CD4-positive, alpha-beta T cell (primary cell): ENCODE measurements around the gene NFKB1. TPM values are rescaled to one million over a fixed set of nuclear protein-coding genes. Genes with fewer than 3 reads are reported as not detected.
A peak's percentile ranks its signal among the peaks of the same experiment; 100 is the strongest.

Experiments used
- ATAC-seq: fragments of 200-7000 bp; cut with Tn5 transposase; one replicate; pipeline ENCODE4 v1.10.0; 2022; ENCODE audit warnings: mild to moderate bottlenecking; ENCODE audit not compliant: poor library complexity
- CTCF ChIA-PET: fragments of 350-600 bp; sonication (Branson Sonifier 250); formaldehyde crosslinking; loops from one replicate; lab custom pipeline; 2021; ENCODE audit warnings: antibody characterized with exemption, inconsistent platforms; lab: Charles Lee
- POLR2A ChIA-PET: fragments of 350-600 bp; sonication (Branson Sonifier 250); formaldehyde crosslinking; loops from one replicate; lab custom pipeline; 2021; ENCODE audit warnings: antibody characterized with exemption, inconsistent platforms; lab: Charles Lee
- DNase-seq, 14 experiments: peaks; one replicate each; pipeline ENCODE4 v3.0.0-alpha.2; 2013 to 2020; ENCODE audit warnings: mixed read lengths in 2 of 14
- H3K27ac ChIP-seq, 2 donors: one replicate each; pipeline versions ENCODE4 v1.5.1 to v1.7.0; 2013; ENCODE audit warnings: low read length in 2 of 2, low read depth in 1 of 2, mild to moderate bottlenecking in 1 of 2
- H3K27me3 ChIP-seq, 2 experiments: 1 replicate in 1 of 2; 2 replicates in 1 of 2; pipeline versions ENCODE4 v1.6.1 to v1.7.0; 2013; ENCODE audit warnings: low read length in 2 of 2, control low read depth in 1 of 2, mild to moderate bottlenecking in 1 of 2, moderate library complexity in 1 of 2; ENCODE audit not compliant: insufficient read depth in 2 of 2, control insufficient read depth in 1 of 2
- H3K36me3 ChIP-seq: one replicate; pipeline ENCODE4 v1.6.1; 2013; ENCODE audit warnings: low read length, control low read depth; ENCODE audit not compliant: insufficient read depth
- H3K4me1 ChIP-seq: one replicate; pipeline ENCODE4 v1.6.1; 2013; ENCODE audit warnings: low read length, control low read depth; ENCODE audit not compliant: insufficient read depth
- H3K4me3 ChIP-seq: one replicate; pipeline ENCODE4 v1.5.1; 2013; ENCODE audit warnings: mild to moderate bottlenecking, low read length, moderate library complexity
- H3K9me3 ChIP-seq, 2 experiments: 1 replicate in 1 of 2; 2 replicates in 1 of 2; pipeline versions ENCODE4 v1.6.1 to v1.7.0; 2013; ENCODE audit warnings: low read length in 2 of 2, mild to moderate bottlenecking in 2 of 2, control low read depth in 1 of 2, moderate library complexity in 1 of 2; ENCODE audit not compliant: control insufficient read depth in 1 of 2, insufficient read depth in 1 of 2
- H3K27ac Mint-ChIP-seq: one replicate; pipeline ENCODE4 v1.8.0; 2020; ENCODE audit warnings: mixed read lengths
- H3K27me3 Mint-ChIP-seq: one replicate; pipeline ENCODE4 v1.8.0; 2021; ENCODE audit warnings: mixed read lengths
- H3K36me3 Mint-ChIP-seq: one replicate; pipeline ENCODE4 v1.8.0; 2021; ENCODE audit warnings: low read depth, mixed read lengths
- H3K4me1 Mint-ChIP-seq: one replicate; pipeline ENCODE4 v1.8.0; 2021; ENCODE audit warnings: low read depth, mixed read lengths
- H3K4me3 Mint-ChIP-seq: one replicate; pipeline ENCODE4 v1.8.0; 2020; ENCODE audit warnings: mild to moderate bottlenecking, mixed read lengths
- H3K9me3 Mint-ChIP-seq: one replicate; pipeline ENCODE4 v1.8.0; 2020; ENCODE audit warnings: mixed read lengths
- intact Hi-C, 2 experiments: fragments of 100-400 bp; cut with DNase I in 1 of 2; cut with micrococcal nuclease in 1 of 2; formaldehyde crosslinking; loops; one replicate each; pipeline versions ENCODE4 v1.15.1 to v1.9.0; 2023 to 2025; cut with DNase I, micrococcal nuclease
- total RNA-seq, 174 experiments: library from RNA in 2 of 174; stranded (reverse) in 2 of 174; gene quantifications; one replicate each; pipeline ENCODE4 v1.2.3 and lab custom pipeline; 2021 to 2026
- TF ChIP-seq, protein P1 (sequence below): fragments of 200-600 bp; IDR thresholded peaks from one replicate; pipeline ENCODE4 v1.8.0; 2022; ENCODE audit warnings: antibody characterized with exemption, mild to moderate bottlenecking

Gene NFKB1
- total RNA-seq, 2 experiments from 2014 or later, result 134 TPM

DNA sequence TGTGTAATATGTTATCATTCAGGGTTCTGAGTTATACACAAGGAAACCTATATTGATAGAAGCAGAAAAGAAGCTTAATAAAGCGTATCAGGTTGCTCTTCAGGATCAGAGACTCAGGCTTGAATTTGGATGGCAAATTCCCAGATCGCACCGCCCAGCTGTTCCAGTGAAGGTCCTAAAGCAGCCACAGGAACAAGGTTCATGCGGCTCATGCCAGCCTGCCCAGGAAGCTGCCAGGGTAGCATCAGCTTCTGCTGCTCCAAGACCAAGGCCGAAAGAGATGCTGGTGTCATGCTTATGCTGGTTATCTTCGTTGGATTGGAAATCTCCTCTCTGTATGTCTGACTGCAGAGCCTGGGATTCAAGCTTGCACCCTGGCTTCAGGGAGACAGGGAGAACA lies 131.9 kb downstream of the NFKB1 start:
- peaks cover 20% of the 10 kb centered on the region for H3K4me1 ChIP-seq
- CTCF ChIA-PET, result no interaction called here

DNA sequence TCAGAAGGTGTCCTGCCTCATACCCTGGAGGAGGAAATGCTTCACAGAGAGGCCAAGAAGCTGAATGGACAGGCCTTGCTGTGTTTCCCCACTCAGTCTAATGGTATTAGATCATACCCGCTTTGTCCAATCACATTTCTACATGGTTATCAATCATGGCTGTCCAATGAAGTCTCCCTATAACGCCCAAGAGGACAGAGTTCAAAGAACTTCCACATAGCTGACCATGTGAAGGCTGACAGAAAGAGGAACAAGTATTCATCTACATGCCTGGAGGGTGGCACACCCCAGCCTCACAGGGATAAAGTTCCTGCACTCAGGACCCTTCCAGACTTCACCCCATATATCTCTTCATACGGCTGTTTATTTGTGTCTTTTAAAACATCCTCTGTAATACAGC lies 136.2 kb downstream of the NFKB1 start:
- CTCF ChIA-PET, result no interaction called here
- H3K27ac Mint-ChIP-seq, result no peak overlapping the region

More for the DNA sequence above, 131.9 kb downstream of the NFKB1 start:
- Mint-ChIP-seq H3K27me3 (no peaks in the 10 kb centered on the region), H3K4me1 (peaks cover 48% of the 10 kb centered on the region), H3K36me3 (peaks cover 40% of the 10 kb centered on the region), H3K27ac (peak overlapping the region; percentile 94), H3K9me3 (no peaks in the 10 kb centered on the region), H3K4me3 (no peak overlapping the region)
- POLR2A ChIA-PET, result interaction anchor here (0.8 kb wide), 1 partner anchor 20 kb away, joined by 3 read pairs; no protein-coding TSS in a partner anchor
- H3K27ac ChIP-seq, result no peak overlapping the region
- no peak for DNase-seq
- intact Hi-C loops, result no loop called here
- H3K27me3 ChIP-seq, result no peaks in the 10 kb centered on the region
- ATAC-seq, result no peak
- H3K36me3 ChIP-seq, result peaks cover 13% of the 10 kb centered on the region
- no peaks in the 10 kb centered on the region for H3K9me3 ChIP-seq
- TF ChIP-seq, protein P1, sequence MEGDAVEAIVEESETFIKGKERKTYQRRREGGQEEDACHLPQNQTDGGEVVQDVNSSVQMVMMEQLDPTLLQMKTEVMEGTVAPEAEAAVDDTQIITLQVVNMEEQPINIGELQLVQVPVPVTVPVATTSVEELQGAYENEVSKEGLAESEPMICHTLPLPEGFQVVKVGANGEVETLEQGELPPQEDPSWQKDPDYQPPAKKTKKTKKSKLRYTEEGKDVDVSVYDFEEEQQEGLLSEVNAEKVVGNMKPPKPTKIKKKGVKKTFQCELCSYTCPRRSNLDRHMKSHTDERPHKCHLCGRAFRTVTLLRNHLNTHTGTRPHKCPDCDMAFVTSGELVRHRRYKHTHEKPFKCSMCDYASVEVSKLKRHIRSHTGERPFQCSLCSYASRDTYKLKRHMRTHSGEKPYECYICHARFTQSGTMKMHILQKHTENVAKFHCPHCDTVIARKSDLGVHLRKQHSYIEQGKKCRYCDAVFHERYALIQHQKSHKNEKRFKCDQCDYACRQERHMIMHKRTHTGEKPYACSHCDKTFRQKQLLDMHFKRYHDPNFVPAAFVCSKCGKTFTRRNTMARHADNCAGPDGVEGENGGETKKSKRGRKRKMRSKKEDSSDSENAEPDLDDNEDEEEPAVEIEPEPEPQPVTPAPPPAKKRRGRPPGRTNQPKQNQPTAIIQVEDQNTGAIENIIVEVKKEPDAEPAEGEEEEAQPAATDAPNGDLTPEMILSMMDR, result no peak
- H3K4me3 ChIP-seq, result no peak overlapping the region

DNA sequence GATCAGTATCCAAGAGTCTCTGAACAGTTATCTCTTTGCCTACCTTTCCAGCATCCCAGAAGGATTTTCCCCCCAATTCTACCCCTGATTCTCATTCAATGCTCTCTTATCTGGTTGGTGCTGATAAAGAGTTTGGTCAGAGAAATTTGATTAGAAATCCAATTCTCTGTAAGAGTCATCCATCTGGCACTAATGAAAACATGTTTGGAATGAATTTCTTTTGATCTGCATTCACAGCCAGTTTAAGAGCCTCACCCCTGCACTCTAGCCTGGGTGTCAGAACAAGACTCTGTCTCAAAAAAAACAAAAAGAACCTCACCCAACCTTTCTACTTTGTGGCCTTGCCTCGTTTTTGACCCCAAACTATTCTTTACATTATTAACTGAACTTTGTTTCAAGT lies 137.5 kb downstream of the NFKB1 start:
- Mint-ChIP-seq H3K4me1 (peaks cover 6% of the 10 kb centered on the region), H3K9me3 (no peaks in the 10 kb centered on the region), H3K27me3 (no peaks in the 10 kb centered on the region), H3K36me3 (peaks cover 55% of the 10 kb centered on the region), H3K27ac (peak overlapping the region; percentile 27), H3K4me3 (no peak overlapping the region)
- Histone ChIP-seq H3K27me3 (no peaks in the 10 kb centered on the region), H3K4me3 (no peak overlapping the region), H3K9me3 (no peaks in the 10 kb centered on the region), H3K27ac (no peak overlapping the region), H3K4me1 (peaks cover 5% of the 10 kb centered on the region), H3K36me3 (peaks cover 18% of the 10 kb centered on the region)
- TF ChIP-seq, protein P1, result no peak
- intact Hi-C loops, result no loop called here
- CTCF ChIA-PET, result no interaction called here
- POLR2A ChIA-PET, result interaction anchor here (1.2 kb wide), 1 partner anchor 8 kb away, joined by 7 read pairs; no protein-coding TSS in a partner anchor
- ATAC-seq, result no peak
- DNase-seq, result no peak

More for the DNA sequence above, 136.2 kb downstream of the NFKB1 start:
- Mint-ChIP-seq H3K9me3 (no peaks in the 10 kb centered on the region), H3K27me3 (no peaks in the 10 kb centered on the region), H3K36me3 (peaks cover 55% of the 10 kb centered on the region), H3K4me1 (peaks cover 11% of the 10 kb centered on the region), H3K4me3 (no peak overlapping the region)
- Histone ChIP-seq H3K27ac (no peak overlapping the region), H3K36me3 (peaks cover 18% of the 10 kb centered on the region), H3K27me3 (no peaks in the 10 kb centered on the region), H3K4me3 (no peak overlapping the region), H3K4me1 (peaks cover 5% of the 10 kb centered on the region), H3K9me3 (no peaks in the 10 kb centered on the region)
- DNase-seq (no peak), ATAC-seq (no peak)
- intact Hi-C loops, result no loop called here
- POLR2A ChIA-PET, result no interaction called here
- TF ChIP-seq, protein P1, result no peak
